Heart left ventricle (tissue), 13 donors: Measurements from ENCODE around the gene GHSR.

Experiments used
- POLR2A ChIP-seq, 2 donors: fragments of 450-650 bp; IDR thresholded peaks; one replicate each; pipeline ENCODE4 v1.6.1; 2017; ENCODE audit warnings: antibody characterized with exemption in 2 of 2, mild to moderate bottlenecking in 2 of 2, moderate library complexity in 2 of 2
- TF ChIP-seq, protein P1 (sequence below), 12 donors: fragments of 200-600 bp; sonication (generic) in 4 of 12; IDR thresholded peaks; one replicate each; pipeline versions ENCODE4 v1.5.0 to v1.8.0; 2018 to 2022; ENCODE audit warnings: antibody characterized with exemption in 12 of 12, mild to moderate bottlenecking in 5 of 12
- donor health status: ischemic (EF 13 %, LVEDD 7.1; RV severe dilation, severe dysfunction).
- donor health status: DM: no; HTN: yes; CAD: no.
- donor health status: DM: no; HTN: no; CAD: no.
- donor health status: ischemic (EF 25% LVEDD 6.9; RV normal size, moderate dysfunction).
- donor health status: ischemic (EF 25% LVEDD 5.7; RV mildly dilated, moderate dysfunction).
- donor health status: ischemic (EF 35%, LVEDD 5.7; RV mildly dilated, moderate dysfunction).
- donor health status: nonischemic (EF 11% LVEDD 7.7; RV severe dilation, severe dysfunction).
- donor health status: DM: yes; HTN: yes; CAD: no.
- donor health status: PGD.
- donor health status: ischemic (EF 29% LVEDD 5.4; RV normal size, mild dysfunction).
- donor health status: nonischemic (EF 23%, LVEDD 6.1; RV moderate dilation, normal function).

DNA sequence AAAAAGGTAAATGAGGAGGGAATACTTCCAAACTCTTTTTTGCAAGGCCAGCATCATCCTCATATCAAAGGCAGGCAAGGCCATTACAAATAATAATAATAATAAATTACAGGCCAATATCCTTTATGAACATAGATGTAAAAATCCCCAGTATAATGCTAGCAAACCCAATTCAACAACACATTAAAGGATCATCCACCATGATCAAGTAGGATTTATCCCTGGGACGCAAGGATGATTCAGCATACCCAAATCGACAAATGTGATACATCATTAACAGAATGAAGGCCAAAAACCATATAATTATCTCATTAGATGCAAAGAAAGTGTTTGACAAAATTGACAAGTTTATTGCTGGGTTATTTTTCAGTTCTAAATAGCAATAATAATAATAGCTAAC is 53.6 kb downstream of the GHSR start:
- no peak for TF ChIP-seq POLR2A (IDR thresholded peaks at IDR 0.05)
- TF ChIP-seq, protein P1, sequence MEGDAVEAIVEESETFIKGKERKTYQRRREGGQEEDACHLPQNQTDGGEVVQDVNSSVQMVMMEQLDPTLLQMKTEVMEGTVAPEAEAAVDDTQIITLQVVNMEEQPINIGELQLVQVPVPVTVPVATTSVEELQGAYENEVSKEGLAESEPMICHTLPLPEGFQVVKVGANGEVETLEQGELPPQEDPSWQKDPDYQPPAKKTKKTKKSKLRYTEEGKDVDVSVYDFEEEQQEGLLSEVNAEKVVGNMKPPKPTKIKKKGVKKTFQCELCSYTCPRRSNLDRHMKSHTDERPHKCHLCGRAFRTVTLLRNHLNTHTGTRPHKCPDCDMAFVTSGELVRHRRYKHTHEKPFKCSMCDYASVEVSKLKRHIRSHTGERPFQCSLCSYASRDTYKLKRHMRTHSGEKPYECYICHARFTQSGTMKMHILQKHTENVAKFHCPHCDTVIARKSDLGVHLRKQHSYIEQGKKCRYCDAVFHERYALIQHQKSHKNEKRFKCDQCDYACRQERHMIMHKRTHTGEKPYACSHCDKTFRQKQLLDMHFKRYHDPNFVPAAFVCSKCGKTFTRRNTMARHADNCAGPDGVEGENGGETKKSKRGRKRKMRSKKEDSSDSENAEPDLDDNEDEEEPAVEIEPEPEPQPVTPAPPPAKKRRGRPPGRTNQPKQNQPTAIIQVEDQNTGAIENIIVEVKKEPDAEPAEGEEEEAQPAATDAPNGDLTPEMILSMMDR (IDR thresholded peaks at IDR 0.05), result no peak
